Measurements from ENCODE around the gene CMSS1. TPM values are rescaled to one million over a fixed set of nuclear protein-coding genes. Genes with fewer than 3 reads are reported as not detected.

Gene CMSS1
- total and polyA plus RNA-seq, 2 of the 13 experiments (the other 11 are each of a cell fraction or from before 2014, with no cell fraction given), result 6.4 to 48.7 TPM

DNA sequence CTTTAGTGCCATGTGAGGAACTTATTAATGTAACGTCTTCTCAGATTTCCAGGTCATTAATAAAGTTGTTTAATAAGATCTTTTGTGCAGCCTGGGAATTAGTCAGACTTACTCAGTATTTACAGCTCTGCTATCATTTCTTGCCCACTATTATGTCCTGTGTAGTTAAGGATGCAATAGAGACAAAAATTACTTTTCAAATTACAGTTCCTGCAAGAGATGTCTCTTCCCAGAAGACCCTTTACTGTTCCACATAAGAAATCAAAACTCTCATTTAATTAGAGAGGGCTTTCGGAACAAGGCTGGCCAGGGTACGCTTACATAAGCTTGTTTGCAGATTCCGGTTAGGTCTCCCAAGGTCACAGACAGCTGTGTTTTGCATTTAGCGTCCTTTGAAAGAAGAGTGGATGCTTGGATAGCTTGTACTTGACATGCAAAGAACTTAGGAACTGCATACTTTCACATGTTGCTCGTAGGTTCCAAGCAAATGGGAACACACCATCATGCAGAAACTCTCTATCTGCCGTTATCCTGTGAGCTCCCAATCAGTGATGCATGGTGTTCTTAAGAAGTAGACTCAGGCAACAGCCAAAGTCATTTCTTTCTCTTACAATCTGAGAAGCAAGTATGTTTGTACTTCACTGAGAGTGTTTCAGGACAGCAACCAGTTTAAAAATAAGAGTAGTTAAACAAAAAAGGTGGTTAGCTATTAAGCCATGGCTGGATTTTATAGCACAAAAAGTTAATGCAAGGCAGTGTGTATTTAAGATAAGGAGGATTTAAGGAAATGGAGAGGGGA lies 259.3 kb downstream of the CMSS1 start (continued):
- TF ChIP-seq ZNF431 (CRISPR knock-in tag; IDR thresholded peaks at IDR 0.05; ENCODE audit: borderline replicate concordance, low read depth), result peak; percentile 88; the same call in 1 of the 2 replicates
- TF ChIP-seq ISL2 (CRISPR knock-in tag; IDR thresholded peaks at IDR 0.05), result peak; percentile 97
- TF ChIP-seq NKX3-1 (CRISPR knock-in tag; IDR thresholded peaks at IDR 0.05), result peak; percentile 58; the same call in 1 of the 2 replicates
- no peak for TF ChIP-seq ATRX (CRISPR knock-in tag; IDR thresholded peaks at IDR 0.05; ENCODE audit: borderline replicate concordance)
- TF ChIP-seq, protein P1, sequence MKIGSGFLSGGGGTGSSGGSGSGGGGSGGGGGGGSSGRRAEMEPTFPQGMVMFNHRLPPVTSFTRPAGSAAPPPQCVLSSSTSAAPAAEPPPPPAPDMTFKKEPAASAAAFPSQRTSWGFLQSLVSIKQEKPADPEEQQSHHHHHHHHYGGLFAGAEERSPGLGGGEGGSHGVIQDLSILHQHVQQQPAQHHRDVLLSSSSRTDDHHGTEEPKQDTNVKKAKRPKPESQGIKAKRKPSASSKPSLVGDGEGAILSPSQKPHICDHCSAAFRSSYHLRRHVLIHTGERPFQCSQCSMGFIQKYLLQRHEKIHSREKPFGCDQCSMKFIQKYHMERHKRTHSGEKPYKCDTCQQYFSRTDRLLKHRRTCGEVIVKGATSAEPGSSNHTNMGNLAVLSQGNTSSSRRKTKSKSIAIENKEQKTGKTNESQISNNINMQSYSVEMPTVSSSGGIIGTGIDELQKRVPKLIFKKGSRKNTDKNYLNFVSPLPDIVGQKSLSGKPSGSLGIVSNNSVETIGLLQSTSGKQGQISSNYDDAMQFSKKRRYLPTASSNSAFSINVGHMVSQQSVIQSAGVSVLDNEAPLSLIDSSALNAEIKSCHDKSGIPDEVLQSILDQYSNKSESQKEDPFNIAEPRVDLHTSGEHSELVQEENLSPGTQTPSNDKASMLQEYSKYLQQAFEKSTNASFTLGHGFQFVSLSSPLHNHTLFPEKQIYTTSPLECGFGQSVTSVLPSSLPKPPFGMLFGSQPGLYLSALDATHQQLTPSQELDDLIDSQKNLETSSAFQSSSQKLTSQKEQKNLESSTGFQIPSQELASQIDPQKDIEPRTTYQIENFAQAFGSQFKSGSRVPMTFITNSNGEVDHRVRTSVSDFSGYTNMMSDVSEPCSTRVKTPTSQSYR (CRISPR knock-in tag; IDR thresholded peaks at IDR 0.05; ENCODE audit: borderline replicate concordance), result peak; percentile 67; the same call in 1 of the 2 replicates
- peak; percentile 80; the same call in 1 of the 2 replicates for TF ChIP-seq FOXJ3 (CRISPR knock-in tag; IDR thresholded peaks at IDR 0.05; ENCODE audit: borderline replicate concordance)
- no peak for TF ChIP-seq HOXA9 (CRISPR knock-in tag; IDR thresholded peaks at IDR 0.05; ENCODE audit: borderline replicate concordance)
- TF ChIP-seq, protein P2, sequence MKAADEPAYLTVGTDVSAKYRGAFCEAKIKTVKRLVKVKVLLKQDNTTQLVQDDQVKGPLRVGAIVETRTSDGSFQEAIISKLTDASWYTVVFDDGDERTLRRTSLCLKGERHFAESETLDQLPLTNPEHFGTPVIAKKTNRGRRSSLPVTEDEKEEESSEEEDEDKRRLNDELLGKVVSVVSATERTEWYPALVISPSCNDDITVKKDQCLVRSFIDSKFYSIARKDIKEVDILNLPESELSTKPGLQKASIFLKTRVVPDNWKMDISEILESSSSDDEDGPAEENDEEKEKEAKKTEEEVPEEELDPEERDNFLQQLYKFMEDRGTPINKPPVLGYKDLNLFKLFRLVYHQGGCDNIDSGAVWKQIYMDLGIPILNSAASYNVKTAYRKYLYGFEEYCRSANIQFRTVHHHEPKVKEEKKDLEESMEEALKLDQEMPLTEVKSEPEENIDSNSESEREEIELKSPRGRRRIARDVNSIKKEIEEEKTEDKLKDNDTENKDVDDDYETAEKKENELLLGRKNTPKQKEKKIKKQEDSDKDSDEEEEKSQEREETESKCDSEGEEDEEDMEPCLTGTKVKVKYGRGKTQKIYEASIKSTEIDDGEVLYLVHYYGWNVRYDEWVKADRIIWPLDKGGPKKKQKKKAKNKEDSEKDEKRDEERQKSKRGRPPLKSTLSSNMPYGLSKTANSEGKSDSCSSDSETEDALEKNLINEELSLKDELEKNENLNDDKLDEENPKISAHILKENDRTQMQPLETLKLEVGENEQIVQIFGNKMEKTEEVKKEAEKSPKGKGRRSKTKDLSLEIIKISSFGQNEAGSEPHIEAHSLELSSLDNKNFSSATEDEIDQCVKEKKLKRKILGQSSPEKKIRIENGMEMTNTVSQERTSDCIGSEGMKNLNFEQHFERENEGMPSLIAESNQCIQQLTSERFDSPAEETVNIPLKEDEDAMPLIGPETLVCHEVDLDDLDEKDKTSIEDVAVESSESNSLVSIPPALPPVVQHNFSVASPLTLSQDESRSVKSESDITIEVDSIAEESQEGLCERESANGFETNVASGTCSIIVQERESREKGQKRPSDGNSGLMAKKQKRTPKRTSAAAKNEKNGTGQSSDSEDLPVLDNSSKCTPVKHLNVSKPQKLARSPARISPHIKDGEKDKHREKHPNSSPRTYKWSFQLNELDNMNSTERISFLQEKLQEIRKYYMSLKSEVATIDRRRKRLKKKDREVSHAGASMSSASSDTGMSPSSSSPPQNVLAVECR (CRISPR knock-in tag; IDR thresholded peaks at IDR 0.05; ENCODE audit: borderline replicate concordance), result peak; percentile 21; the same call in 1 of the 2 replicates
- TF ChIP-seq ZC3H4 (CRISPR knock-in tag; IDR thresholded peaks at IDR 0.05; ENCODE audit: borderline replicate concordance), result peak; percentile 80; the same call in 1 of the 2 replicates
- TF ChIP-seq GATA4 (IDR thresholded peaks at IDR 0.05; ENCODE audit: borderline replicate concordance, low read depth), result peak; percentile 86; the same call in 1 of the 2 replicates
- TF ChIP-seq, protein P3, sequence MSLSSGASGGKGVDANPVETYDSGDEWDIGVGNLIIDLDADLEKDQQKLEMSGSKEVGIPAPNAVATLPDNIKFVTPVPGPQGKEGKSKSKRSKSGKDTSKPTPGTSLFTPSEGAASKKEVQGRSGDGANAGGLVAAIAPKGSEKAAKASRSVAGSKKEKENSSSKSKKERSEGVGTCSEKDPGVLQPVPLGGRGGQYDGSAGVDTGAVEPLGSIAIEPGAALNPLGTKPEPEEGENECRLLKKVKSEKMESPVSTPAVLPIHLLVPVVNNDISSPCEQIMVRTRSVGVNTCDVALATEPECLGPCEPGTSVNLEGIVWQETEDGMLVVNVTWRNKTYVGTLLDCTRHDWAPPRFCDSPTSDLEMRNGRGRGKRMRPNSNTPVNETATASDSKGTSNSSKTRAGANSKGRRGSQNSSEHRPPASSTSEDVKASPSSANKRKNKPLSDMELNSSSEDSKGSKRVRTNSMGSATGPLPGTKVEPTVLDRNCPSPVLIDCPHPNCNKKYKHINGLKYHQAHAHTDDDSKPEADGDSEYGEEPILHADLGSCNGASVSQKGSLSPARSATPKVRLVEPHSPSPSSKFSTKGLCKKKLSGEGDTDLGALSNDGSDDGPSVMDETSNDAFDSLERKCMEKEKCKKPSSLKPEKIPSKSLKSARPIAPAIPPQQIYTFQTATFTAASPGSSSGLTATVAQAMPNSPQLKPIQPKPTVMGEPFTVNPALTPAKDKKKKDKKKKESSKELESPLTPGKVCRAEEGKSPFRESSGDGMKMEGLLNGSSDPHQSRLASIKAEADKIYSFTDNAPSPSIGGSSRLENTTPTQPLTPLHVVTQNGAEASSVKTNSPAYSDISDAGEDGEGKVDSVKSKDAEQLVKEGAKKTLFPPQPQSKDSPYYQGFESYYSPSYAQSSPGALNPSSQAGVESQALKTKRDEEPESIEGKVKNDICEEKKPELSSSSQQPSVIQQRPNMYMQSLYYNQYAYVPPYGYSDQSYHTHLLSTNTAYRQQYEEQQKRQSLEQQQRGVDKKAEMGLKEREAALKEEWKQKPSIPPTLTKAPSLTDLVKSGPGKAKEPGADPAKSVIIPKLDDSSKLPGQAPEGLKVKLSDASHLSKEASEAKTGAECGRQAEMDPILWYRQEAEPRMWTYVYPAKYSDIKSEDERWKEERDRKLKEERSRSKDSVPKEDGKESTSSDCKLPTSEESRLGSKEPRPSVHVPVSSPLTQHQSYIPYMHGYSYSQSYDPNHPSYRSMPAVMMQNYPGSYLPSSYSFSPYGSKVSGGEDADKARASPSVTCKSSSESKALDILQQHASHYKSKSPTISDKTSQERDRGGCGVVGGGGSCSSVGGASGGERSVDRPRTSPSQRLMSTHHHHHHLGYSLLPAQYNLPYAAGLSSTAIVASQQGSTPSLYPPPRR (CRISPR knock-in tag; IDR thresholded peaks at IDR 0.05; ENCODE audit: borderline replicate concordance), result peak; percentile 82; the same call in 1 of the 2 replicates
- no peak for TF ChIP-seq ZNF816 (CRISPR knock-in tag; IDR thresholded peaks at IDR 0.05; ENCODE audit: borderline replicate concordance)
- TF ChIP-seq, protein P4, sequence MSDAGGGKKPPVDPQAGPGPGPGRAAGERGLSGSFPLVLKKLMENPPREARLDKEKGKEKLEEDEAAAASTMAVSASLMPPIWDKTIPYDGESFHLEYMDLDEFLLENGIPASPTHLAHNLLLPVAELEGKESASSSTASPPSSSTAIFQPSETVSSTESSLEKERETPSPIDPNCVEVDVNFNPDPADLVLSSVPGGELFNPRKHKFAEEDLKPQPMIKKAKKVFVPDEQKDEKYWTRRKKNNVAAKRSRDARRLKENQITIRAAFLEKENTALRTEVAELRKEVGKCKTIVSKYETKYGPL (CRISPR knock-in tag; IDR thresholded peaks at IDR 0.05), result peak; percentile 95
- TF ChIP-seq MYNN (CRISPR knock-in tag; IDR thresholded peaks at IDR 0.05; ENCODE audit: low read depth), result no peak
- 0 out of 2 replicates have a peak, but pooled peaks have one; percentile 12 for TF ChIP-seq HHEX (CRISPR knock-in tag; IDR thresholded peaks at IDR 0.05)

All from HepG2 (cell line).